Measurements from ENCODE around the gene PVALEF.

Gene PVALEF

GRCh38 chr17:81161972-81162371 is 3.3 kb upstream of the PVALEF start:
- no peak for DNase-seq (ENCODE audit: low read depth in 2 of 2)

- no peak for DNase-seq (ENCODE audit: low read depth in 2 of 2)
Measured at GRCh38 chr17:81162491-81162890, 2.8 kb upstream of the PVALEF start.

GRCh38 chr17:81163051-81163695 is 2.1 kb upstream of the PVALEF start:
- DNase-seq (ENCODE audit: low read depth in 2 of 2): no peak

- DNase-seq (ENCODE audit: low read depth in 2 of 2): no peak
Measured at GRCh38 chr17:81163703-81164370, 1.5 kb upstream of the PVALEF start.

- no peak for DNase-seq (ENCODE audit: low read depth in 2 of 2)
Measured at GRCh38 chr17:81164371-81165245, 699 bp upstream of the PVALEF start.

GRCh38 chr17:81166033-81166492 is 756 bp downstream of the PVALEF start, which contains the start of gene AATK:
AATK (minus strand) TSS chr17:81166221; CDS start chr17:81165992, 229 bp downstream.
- DNase-seq (ENCODE audit: low read depth in 2 of 2): no peak

GRCh38 chr17:81167194-81167524 is 1.9 kb downstream of the PVALEF start:
- DNase-seq (ENCODE audit: low read depth in 2 of 2): no peak

GRCh38 chr17:81167638-81168037 is 2.3 kb downstream of the PVALEF start:
- DNase-seq (ENCODE audit: low read depth in 2 of 2): no peak

- DNase-seq (ENCODE audit: low read depth in 2 of 2): no peak
Measured at GRCh38 chr17:81169870-81170309, 4.6 kb downstream of the PVALEF start.

GRCh38 chr17:81170727-81171494 is 5.6 kb downstream of the PVALEF start:
- no peak for DNase-seq (ENCODE audit: low read depth in 2 of 2)

GRCh38 chr17:81171941-81172340 is 6.6 kb downstream of the PVALEF start:
- DNase-seq (ENCODE audit: low read depth in 2 of 2): no peak

GRCh38 chr17:81173052-81173761 is 7.9 kb downstream of the PVALEF start:
- DNase-seq (ENCODE audit: low read depth in 2 of 2): no peak

- no peak for DNase-seq (ENCODE audit: low read depth in 2 of 2)
Measured at GRCh38 chr17:81173762-81174155, 8.5 kb downstream of the PVALEF start.

GRCh38 chr17:81176666-81177065 is 11.4 kb downstream of the PVALEF start:
- DNase-seq (ENCODE audit: low read depth in 2 of 2): no peak

GRCh38 chr17:81178136-81179091 is 13.1 kb downstream of the PVALEF start:
- no peak for DNase-seq (ENCODE audit: low read depth in 2 of 2)

- no peak for DNase-seq (ENCODE audit: low read depth in 2 of 2)
Measured at GRCh38 chr17:81179220-81179619, 13.9 kb downstream of the PVALEF start.

GRCh38 chr17:81179861-81180260 is 14.6 kb downstream of the PVALEF start:
- DNase-seq (ENCODE audit: low read depth in 2 of 2): no peak

GRCh38 chr17:81180836-81181810 is 15.8 kb downstream of the PVALEF start:
- no peak for DNase-seq (ENCODE audit: low read depth in 2 of 2)

- no peak for DNase-seq (ENCODE audit: low read depth in 2 of 2)
Measured at GRCh38 chr17:81181811-81182185, 16.5 kb downstream of the PVALEF start.

All from stimulated activated CD4-positive, alpha-beta T cell treated with anti-CD3 and anti-CD28 coated beads, Interleukin-12 subunit alpha, Interleukin-12 subunit beta, amount 100 ng/mL, for 24 hours (primary cell).